ENCODE measurements around the gene PTBP3. TPM values are rescaled to one million over a fixed set of nuclear protein-coding genes. Genes with fewer than 3 reads are reported as not detected.
"Not testable (repeated sequence)": the region's sequence is repeated elsewhere in the genome, so short reads cannot be mapped to it uniquely, and the experiment has no call there.

Gene PTBP3
- total RNA-seq, 1 donor from 2014 or later: 94.0 TPM

DNA sequence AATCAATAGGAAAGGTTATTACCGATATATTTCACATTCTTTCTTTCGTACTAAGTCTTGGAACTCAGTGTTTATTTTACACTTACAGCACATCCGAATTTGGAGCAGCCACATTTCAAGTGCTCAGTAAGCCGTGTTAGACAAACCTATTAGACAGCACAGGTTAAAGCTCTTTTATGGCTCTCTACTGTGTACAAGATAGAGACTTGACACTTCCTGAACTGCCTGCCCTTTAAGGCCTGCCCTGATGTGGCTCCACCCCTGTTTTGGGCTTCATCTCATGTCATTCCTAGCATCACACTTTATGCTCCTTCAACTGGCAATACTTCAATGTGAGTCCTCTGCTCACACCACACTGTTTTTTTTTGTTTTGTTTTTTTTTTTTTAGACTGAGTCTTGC lies 134.8 kb downstream of the PTBP3 start:
- Mint-ChIP-seq H3K4me1 (ENCODE audit: unreplicated experiment) (no peaks in the 10 kb centered on the region), H3K27me3 (ENCODE audit: unreplicated experiment) (peaks cover 3% of the 10 kb centered on the region), H3K27ac (ENCODE audit: unreplicated experiment) (no peak overlapping the region), H3K4me3 (ENCODE audit: unreplicated experiment) (no peak overlapping the region), H3K36me3 (ENCODE audit: low read depth, unreplicated experiment) (peaks cover 4% of the 10 kb centered on the region), H3K9me3 (ENCODE audit: unreplicated experiment) (no peaks in the 10 kb centered on the region)
- TF ChIP-seq, protein P1, sequence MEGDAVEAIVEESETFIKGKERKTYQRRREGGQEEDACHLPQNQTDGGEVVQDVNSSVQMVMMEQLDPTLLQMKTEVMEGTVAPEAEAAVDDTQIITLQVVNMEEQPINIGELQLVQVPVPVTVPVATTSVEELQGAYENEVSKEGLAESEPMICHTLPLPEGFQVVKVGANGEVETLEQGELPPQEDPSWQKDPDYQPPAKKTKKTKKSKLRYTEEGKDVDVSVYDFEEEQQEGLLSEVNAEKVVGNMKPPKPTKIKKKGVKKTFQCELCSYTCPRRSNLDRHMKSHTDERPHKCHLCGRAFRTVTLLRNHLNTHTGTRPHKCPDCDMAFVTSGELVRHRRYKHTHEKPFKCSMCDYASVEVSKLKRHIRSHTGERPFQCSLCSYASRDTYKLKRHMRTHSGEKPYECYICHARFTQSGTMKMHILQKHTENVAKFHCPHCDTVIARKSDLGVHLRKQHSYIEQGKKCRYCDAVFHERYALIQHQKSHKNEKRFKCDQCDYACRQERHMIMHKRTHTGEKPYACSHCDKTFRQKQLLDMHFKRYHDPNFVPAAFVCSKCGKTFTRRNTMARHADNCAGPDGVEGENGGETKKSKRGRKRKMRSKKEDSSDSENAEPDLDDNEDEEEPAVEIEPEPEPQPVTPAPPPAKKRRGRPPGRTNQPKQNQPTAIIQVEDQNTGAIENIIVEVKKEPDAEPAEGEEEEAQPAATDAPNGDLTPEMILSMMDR (IDR thresholded peaks at IDR 0.05; ENCODE audit: unreplicated experiment): no peak
- no peak for DNase-seq (ENCODE audit: low spot score)

GRCh38 chr9:112194969-112195431 lies 138.4 kb downstream of the PTBP3 start:
- TF ChIP-seq, protein P1 (IDR thresholded peaks at IDR 0.05; ENCODE audit: unreplicated experiment): no peak
- Mint-ChIP-seq H3K27ac (ENCODE audit: unreplicated experiment) (no peak overlapping the region), H3K36me3 (ENCODE audit: low read depth, unreplicated experiment) (peaks cover 6% of the 10 kb centered on the region), H3K4me1 (ENCODE audit: unreplicated experiment) (peaks cover 4% of the 10 kb centered on the region), H3K27me3 (ENCODE audit: unreplicated experiment) (peaks cover 2% of the 10 kb centered on the region), H3K4me3 (ENCODE audit: unreplicated experiment) (no peak overlapping the region), H3K9me3 (ENCODE audit: unreplicated experiment) (no peaks in the 10 kb centered on the region)
- no peak for DNase-seq (ENCODE audit: low spot score)

- Mint-ChIP-seq H3K36me3 (ENCODE audit: low read depth, unreplicated experiment) (peaks cover 6% of the 10 kb centered on the region), H3K27ac (ENCODE audit: unreplicated experiment) (no peak overlapping the region), H3K27me3 (ENCODE audit: unreplicated experiment) (peaks cover 2% of the 10 kb centered on the region), H3K4me1 (ENCODE audit: unreplicated experiment) (peaks cover 12% of the 10 kb centered on the region), H3K4me3 (ENCODE audit: unreplicated experiment) (no peak overlapping the region), H3K9me3 (ENCODE audit: unreplicated experiment) (no peaks in the 10 kb centered on the region)
- DNase-seq (ENCODE audit: low spot score): no peak
- TF ChIP-seq, protein P1 (IDR thresholded peaks at IDR 0.05; ENCODE audit: unreplicated experiment): no peak
These were observed 139.7 kb downstream of the PTBP3 start for GRCh38 chr9:112193572-112194288.

GRCh38 chr9:112190320-112190719 lies 143.1 kb downstream of the PTBP3 start:
- not testable (repeated sequence) for H3K9me3 Mint-ChIP-seq (ENCODE audit: unreplicated experiment); H3K36me3 Mint-ChIP-seq (ENCODE audit: low read depth, unreplicated experiment); H3K27me3 Mint-ChIP-seq (ENCODE audit: unreplicated experiment); H3K4me3 Mint-ChIP-seq (ENCODE audit: unreplicated experiment); H3K27ac Mint-ChIP-seq (ENCODE audit: unreplicated experiment); DNase-seq (ENCODE audit: low spot score)
- H3K4me1 Mint-ChIP-seq (ENCODE audit: unreplicated experiment): peaks cover 14% of the 10 kb centered on the region

GRCh38 chr9:112188884-112189283 lies 144.5 kb downstream of the PTBP3 start:
- TF ChIP-seq, protein P1 (IDR thresholded peaks at IDR 0.05; ENCODE audit: unreplicated experiment): no peak
- no peak for DNase-seq (ENCODE audit: low spot score)
- H3K4me3 Mint-ChIP-seq (ENCODE audit: unreplicated experiment): no peak overlapping the region
- no peaks in the 10 kb centered on the region for H3K9me3 Mint-ChIP-seq (ENCODE audit: unreplicated experiment)
- peaks cover 14% of the 10 kb centered on the region for H3K4me1 Mint-ChIP-seq (ENCODE audit: unreplicated experiment)
- H3K36me3 Mint-ChIP-seq (ENCODE audit: low read depth, unreplicated experiment): peaks cover 6% of the 10 kb centered on the region
- peaks cover 2% of the 10 kb centered on the region for H3K27me3 Mint-ChIP-seq (ENCODE audit: unreplicated experiment)
- H3K27ac Mint-ChIP-seq (ENCODE audit: unreplicated experiment): no peak overlapping the region

Measured in endothelial cell (in vitro differentiated cells).